DND-41 (cell line): ENCODE measurements around the gene PTPRG.

Source experiments
- ATAC-seq: fragments of 200-7000 bp; cut with Tn5 transposase; 3 replicates; pipeline ENCODE4 v1.9.1; 2021; ENCODE audit warnings: low read depth; ENCODE audit not compliant: insufficient read depth
- DNase-seq: peaks from one replicate; pipeline ENCODE4 v3.0.0-alpha.2; 2020
- H2AFZ ChIP-seq: 2 replicates; pipeline ENCODE4 v1.6.0; 2012; ENCODE audit warnings: low read depth, low read length
- H3K27ac ChIP-seq: 2 replicates; pipeline ENCODE4 v1.5.1; 2012; ENCODE audit warnings: low read length, inconsistent platforms
- H3K27me3 ChIP-seq: fragments of 200-600 bp; sonication (generic); 2 replicates; pipeline ENCODE4 v1.6.0; 2012; ENCODE audit warnings: low read length, mild to moderate bottlenecking, inconsistent platforms; ENCODE audit not compliant: insufficient read depth, poor library complexity
- H3K36me3 ChIP-seq: 2 replicates; pipeline ENCODE4 v1.5.1; 2012; ENCODE audit warnings: low read length, inconsistent platforms; ENCODE audit not compliant: insufficient read depth
- H3K4me1 ChIP-seq: 2 replicates; pipeline ENCODE4 v1.5.1; 2012; ENCODE audit warnings: mild to moderate bottlenecking, low read length; ENCODE audit not compliant: insufficient read depth
- H3K4me2 ChIP-seq: 2 replicates; pipeline ENCODE4 v1.6.0; 2012; ENCODE audit warnings: mild to moderate bottlenecking, moderate library complexity, low read length, inconsistent platforms; ENCODE audit not compliant: insufficient read depth
- H3K4me3 ChIP-seq, 2 experiments: fragments of 200-600 bp in 1 of 2; shearing (Covaris generic) in 1 of 2; 2 replicates each; pipeline ENCODE4 v1.5.1; 2012 to 2016; ENCODE audit warnings: inconsistent platforms in 2 of 2, low read length in 2 of 2, mild to moderate bottlenecking in 2 of 2, low read depth in 1 of 2, moderate library complexity in 1 of 2
- H3K79me2 ChIP-seq: 2 replicates; pipeline ENCODE4 v1.6.0; 2012; ENCODE audit warnings: low read length, inconsistent platforms; ENCODE audit not compliant: insufficient read depth
- H3K9ac ChIP-seq: 2 replicates; pipeline ENCODE4 v1.6.0; 2012; ENCODE audit warnings: low read depth, mild to moderate bottlenecking, inconsistent platforms, low read length, moderate library complexity
- H3K9me3 ChIP-seq: 2 replicates; pipeline ENCODE4 v1.5.1; 2012; ENCODE audit warnings: low read length, moderate library complexity, mild to moderate bottlenecking, inconsistent platforms; ENCODE audit not compliant: insufficient read depth, severe bottlenecking
- H4K20me1 ChIP-seq: 2 replicates; pipeline ENCODE4 v1.6.0; 2012; ENCODE audit warnings: low read length; ENCODE audit not compliant: insufficient read depth
- CTCF ChIP-seq: IDR thresholded peaks from 2 replicates; pipeline ENCODE4 v1.5.1; 2012; ENCODE audit warnings: borderline replicate concordance, low read length, moderate library complexity, mild to moderate bottlenecking; ENCODE audit not compliant: poor library complexity, severe bottlenecking; ENCODE audit errors: extremely low read depth
- EZH2 ChIP-seq: IDR thresholded peaks from 3 replicates; pipeline ENCODE4 v1.6.1; 2012; ENCODE audit warnings: borderline replicate concordance, low read depth, mild to moderate bottlenecking, moderate library complexity, low read length, inconsistent platforms; ENCODE audit not compliant: severe bottlenecking

The PTPRG gene

GRCh38 chr3:61964566-61964965, 403.2 kb downstream of the PTPRG start:
- no peaks in the 10 kb centered on the region for H3K4me1 ChIP-seq
- no peaks in the 10 kb centered on the region for H4K20me1 ChIP-seq
- H3K79me2 ChIP-seq = no peaks in the 10 kb centered on the region
- H3K9me3 ChIP-seq = no peaks in the 10 kb centered on the region
- H3K4me2 ChIP-seq = no peak overlapping the region
- ATAC-seq (no peak), DNase-seq (no peak)
- no peak overlapping the region for H3K27ac ChIP-seq
- no peak for TF ChIP-seq EZH2
- no peak for TF ChIP-seq CTCF
- H3K9ac ChIP-seq = no peak overlapping the region
- no peaks in the 10 kb centered on the region for H3K36me3 ChIP-seq
- no peak overlapping the region for H2AFZ ChIP-seq
- H3K4me3 ChIP-seq = no peak overlapping the region
- no peaks in the 10 kb centered on the region for H3K27me3 ChIP-seq

- ATAC-seq (no peak), DNase-seq (no peak)
- Histone ChIP-seq H3K36me3 (no peaks in the 10 kb centered on the region), H3K4me3 (no peak overlapping the region), H3K27me3 (no peaks in the 10 kb centered on the region), H3K9ac (no peak overlapping the region), H3K4me1 (no peaks in the 10 kb centered on the region), H3K79me2 (no peaks in the 10 kb centered on the region), H4K20me1 (no peaks in the 10 kb centered on the region), H3K27ac (no peak overlapping the region), H3K4me2 (no peak overlapping the region), H3K9me3 (no peaks in the 10 kb centered on the region), H2AFZ (no peak overlapping the region)
- TF ChIP-seq EZH2 = no peak
- no peak for TF ChIP-seq CTCF
These were observed 404.4 kb downstream of the PTPRG start for GRCh38 chr3:61965770-61966131.

GRCh38 chr3:61966200-61966599, 404.8 kb downstream of the PTPRG start:
- TF ChIP-seq EZH2 (no peak), CTCF (no peak)
- Histone ChIP-seq H3K27me3 (no peaks in the 10 kb centered on the region), H2AFZ (no peak overlapping the region), H3K36me3 (no peaks in the 10 kb centered on the region), H3K27ac (no peak overlapping the region), H3K4me2 (no peak overlapping the region), H3K4me1 (no peaks in the 10 kb centered on the region), H3K4me3 (no peak overlapping the region), H4K20me1 (no peaks in the 10 kb centered on the region), H3K9ac (no peak overlapping the region), H3K9me3 (no peaks in the 10 kb centered on the region), H3K79me2 (no peaks in the 10 kb centered on the region)
- ATAC-seq (no peak), DNase-seq (no peak)

- TF ChIP-seq EZH2 (no peak), CTCF (no peak)
- no peaks in the 10 kb centered on the region for H3K27me3 ChIP-seq
- ATAC-seq = no peak
These were observed 405.6 kb downstream of the PTPRG start for GRCh38 chr3:61967019-61967418.

More at GRCh38 chr3:61967019-61967418, 405.6 kb downstream of the PTPRG start:
- Histone ChIP-seq H3K4me3 (no peak overlapping the region), H3K9me3 (no peaks in the 10 kb centered on the region), H3K79me2 (no peaks in the 10 kb centered on the region), H2AFZ (no peak overlapping the region), H3K4me2 (no peak overlapping the region), H3K36me3 (no peaks in the 10 kb centered on the region), H3K27ac (no peak overlapping the region), H3K4me1 (no peaks in the 10 kb centered on the region), H4K20me1 (no peaks in the 10 kb centered on the region), H3K9ac (no peak overlapping the region)
- DNase-seq = no peak
